Panc1 (cell line): Measurements from ENCODE around the gene ABTB2. TPM values are rescaled to one million over a fixed set of nuclear protein-coding genes. Genes with fewer than 3 reads are reported as not detected.

Source experiments
- ATAC-seq: fragments of 200-7000 bp; cut with Tn5 transposase; 2 replicates; pipeline ENCODE4 v1.9.1; 2020; ENCODE audit warnings: mild to moderate bottlenecking, moderate library complexity
- BruUV-seq: library from RNA; stranded (reverse); fragments of 400-500 nt; replicated peaks from 2 replicates; lab custom pipeline; 2021; lab: Mats Ljungman, UMichigan
- CTCF ChIA-PET: fragments of 300-600 bp; sonication (Branson Sonifier 250); formaldehyde crosslinking; loops from one replicate; lab custom pipeline; 2022; ENCODE audit warnings: antibody characterized with exemption; lab: Charles Lee
- POLR2A ChIA-PET: fragments of 300-600 bp; sonication (Branson Sonifier 250); formaldehyde crosslinking; loops from one replicate; lab custom pipeline; 2022; ENCODE audit warnings: antibody characterized with exemption; lab: Charles Lee
- DNase-seq: peaks from one replicate; pipeline ENCODE4 v3.0.0-alpha.2; 2010; ENCODE audit warnings: low read depth, low spot score
- H3K27ac ChIP-seq: 2 replicates; pipeline ENCODE4 v1.5.1; 2011; ENCODE audit warnings: mild to moderate bottlenecking, low read length, inconsistent platforms
- H3K27me3 ChIP-seq: fragments of 200-500 bp; sonication (Bioruptor generic); 2 replicates; pipeline ENCODE4 v1.6.0; 2014; ENCODE audit warnings: low read length, inconsistent platforms; ENCODE audit not compliant: control insufficient read depth, insufficient read depth
- H3K36me3 ChIP-seq: fragments of 200-500 bp; sonication (Bioruptor generic); 2 replicates; pipeline ENCODE4 v1.5.1; 2014; ENCODE audit warnings: inconsistent platforms, mild to moderate bottlenecking, low read length, moderate library complexity; ENCODE audit not compliant: control insufficient read depth, insufficient read depth
- H3K4me1 ChIP-seq: 2 replicates; pipeline ENCODE4 v1.5.1; 2011; ENCODE audit warnings: inconsistent platforms, mild to moderate bottlenecking, low read length, moderate library complexity; ENCODE audit not compliant: control insufficient read depth, insufficient read depth
- H3K4me3 ChIP-seq, 2 experiments: 2 replicates each; pipeline ENCODE4 v1.5.1; 2011 to 2012; ENCODE audit warnings: low read depth in 2 of 2, low read length in 2 of 2, mild to moderate bottlenecking in 2 of 2, inconsistent platforms in 1 of 2, moderate library complexity in 1 of 2
- H3K9me3 ChIP-seq: fragments of 200-500 bp; sonication (Bioruptor generic); 2 replicates; pipeline ENCODE4 v1.5.1; 2014; ENCODE audit warnings: low read depth, mild to moderate bottlenecking, inconsistent platforms, low read length, moderate library complexity; ENCODE audit not compliant: control insufficient read depth, insufficient read depth
- CTCF ChIP-seq: fragments of 450-650 bp; IDR thresholded peaks from 2 replicates; pipeline ENCODE4 v1.5.1; 2017; ENCODE audit warnings: mild to moderate bottlenecking
- POLR2AphosphoS5 ChIP-seq: IDR thresholded peaks from 2 replicates; pipeline ENCODE4 v1.6.1; 2012; ENCODE audit warnings: mild to moderate bottlenecking, low read depth, low read length, moderate library complexity
- SIN3A ChIP-seq: IDR thresholded peaks from 2 replicates; pipeline ENCODE4 v1.6.1; 2012; ENCODE audit warnings: low read depth, mild to moderate bottlenecking, low read length, moderate library complexity, borderline replicate concordance; ENCODE audit not compliant: insufficient read depth
- TCF7L2 ChIP-seq: IDR thresholded peaks from 2 replicates; pipeline ENCODE4 v1.6.1; 2011; ENCODE audit warnings: mild to moderate bottlenecking, low read depth, low read length, inconsistent platforms
- in situ Hi-C: cut with HindIII; loops from 2 replicates; pipeline ENCODE4 v1.10.0; 2016; ENCODE audit warnings: low sequenced_read_pairs, low pct_unique_long_range_greater_than_20kb
- intact Hi-C: fragments of 100-400 bp; cut with micrococcal nuclease; formaldehyde crosslinking; loops from one replicate; pipeline ENCODE4 v1.10.0; 2022; ENCODE audit not compliant: unreplicated experiment
- total RNA-seq: library from RNA; stranded (reverse); gene quantifications from one replicate; pipeline ENCODE4 v1.2.1, GENCODE V29; 2021; ENCODE audit not compliant: unreplicated experiment
- TF ChIP-seq, protein P1 (sequence below), 2 experiments: IDR thresholded peaks; 2 replicates each; pipeline ENCODE4 v1.6.1; 2011 to 2012; ENCODE audit warnings: low read depth in 2 of 2, control low read depth in 1 of 2, low read length in 1 of 2, mild to moderate bottlenecking in 1 of 2, moderate library complexity in 1 of 2; ENCODE audit not compliant: insufficient read depth in 1 of 2

The ABTB2 gene
- total RNA-seq, 1 experiment from 2014 or later: 22.7 TPM

DNA sequence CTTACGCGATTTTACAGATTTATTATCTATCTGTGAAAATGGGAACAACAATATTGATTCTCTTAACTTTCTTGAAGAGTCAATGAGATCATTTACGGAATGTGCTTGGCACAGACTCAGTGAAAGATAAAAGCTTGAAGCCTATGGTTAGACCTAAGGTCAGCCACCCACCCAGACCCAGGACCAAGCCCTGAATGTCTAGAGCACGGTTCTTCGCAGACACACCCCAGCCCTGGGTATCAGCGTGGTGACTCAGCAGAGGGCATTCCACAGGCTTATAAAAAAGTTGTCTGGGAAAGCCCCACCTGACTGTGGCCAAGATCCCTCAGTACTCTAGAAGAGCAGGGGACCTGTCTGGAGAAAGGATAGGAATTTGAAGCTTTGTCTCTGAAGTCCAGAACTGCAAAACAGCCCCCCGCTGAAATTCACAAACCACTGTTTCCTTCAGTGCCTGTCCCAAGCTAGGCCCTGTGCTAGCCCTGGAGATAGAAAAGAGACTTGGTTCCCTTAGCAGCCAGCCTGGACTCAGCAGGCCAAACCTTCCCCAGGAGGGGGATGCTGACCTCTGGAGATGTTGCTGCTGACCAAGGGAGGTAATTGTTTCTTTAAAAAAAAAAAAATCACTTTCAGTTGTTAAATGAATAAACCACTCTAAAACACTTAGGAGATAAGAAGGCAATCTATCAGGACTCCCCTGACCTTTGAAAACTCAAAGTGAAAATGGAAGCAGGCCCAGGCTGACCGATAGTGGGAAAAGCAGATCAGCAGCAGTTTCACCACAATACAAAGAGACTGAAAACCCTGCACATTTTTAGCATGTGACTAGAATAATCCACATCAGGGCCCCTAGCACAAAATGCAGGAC, 114.0 kb downstream of the ABTB2 start:
- intact Hi-C loops (no loop called here), in situ Hi-C loops (no loop called here)
- ATAC-seq: peak; percentile 93
- Histone ChIP-seq H3K9me3 (no peaks in the 10 kb centered on the region), H3K36me3 (no peaks in the 10 kb centered on the region), H3K4me3 (peak overlapping the region in 1 of 2 experiments; percentile 21; a peak in 2 of 4 replicates), H3K4me1 (peaks cover 54% of the 10 kb centered on the region), H3K27ac (peak overlapping the region; percentile 89), H3K27me3 (no peaks in the 10 kb centered on the region)
- TF ChIP-seq SIN3A: no peak
- TF ChIP-seq, protein P1, sequence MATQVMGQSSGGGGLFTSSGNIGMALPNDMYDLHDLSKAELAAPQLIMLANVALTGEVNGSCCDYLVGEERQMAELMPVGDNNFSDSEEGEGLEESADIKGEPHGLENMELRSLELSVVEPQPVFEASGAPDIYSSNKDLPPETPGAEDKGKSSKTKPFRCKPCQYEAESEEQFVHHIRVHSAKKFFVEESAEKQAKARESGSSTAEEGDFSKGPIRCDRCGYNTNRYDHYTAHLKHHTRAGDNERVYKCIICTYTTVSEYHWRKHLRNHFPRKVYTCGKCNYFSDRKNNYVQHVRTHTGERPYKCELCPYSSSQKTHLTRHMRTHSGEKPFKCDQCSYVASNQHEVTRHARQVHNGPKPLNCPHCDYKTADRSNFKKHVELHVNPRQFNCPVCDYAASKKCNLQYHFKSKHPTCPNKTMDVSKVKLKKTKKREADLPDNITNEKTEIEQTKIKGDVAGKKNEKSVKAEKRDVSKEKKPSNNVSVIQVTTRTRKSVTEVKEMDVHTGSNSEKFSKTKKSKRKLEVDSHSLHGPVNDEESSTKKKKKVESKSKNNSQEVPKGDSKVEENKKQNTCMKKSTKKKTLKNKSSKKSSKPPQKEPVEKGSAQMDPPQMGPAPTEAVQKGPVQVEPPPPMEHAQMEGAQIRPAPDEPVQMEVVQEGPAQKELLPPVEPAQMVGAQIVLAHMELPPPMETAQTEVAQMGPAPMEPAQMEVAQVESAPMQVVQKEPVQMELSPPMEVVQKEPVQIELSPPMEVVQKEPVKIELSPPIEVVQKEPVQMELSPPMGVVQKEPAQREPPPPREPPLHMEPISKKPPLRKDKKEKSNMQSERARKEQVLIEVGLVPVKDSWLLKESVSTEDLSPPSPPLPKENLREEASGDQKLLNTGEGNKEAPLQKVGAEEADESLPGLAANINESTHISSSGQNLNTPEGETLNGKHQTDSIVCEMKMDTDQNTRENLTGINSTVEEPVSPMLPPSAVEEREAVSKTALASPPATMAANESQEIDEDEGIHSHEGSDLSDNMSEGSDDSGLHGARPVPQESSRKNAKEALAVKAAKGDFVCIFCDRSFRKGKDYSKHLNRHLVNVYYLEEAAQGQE (IDR thresholded peaks at IDR 0.05; ENCODE audit: insufficient read depth in 1 of 2, low read depth in 2 of 2, low read length in 1 of 2): no peak
- no peak for TF ChIP-seq TCF7L2
- TF ChIP-seq POLR2AphosphoS5: no peak
- ChIA-PET POLR2A (interaction anchor here (0.7 kb wide), 1 partner anchor 9 kb away, joined by 3 read pairs; no protein-coding TSS in a partner anchor), CTCF (no interaction called here)
- no peak for DNase-seq
- no TSS peak for BruUV-seq

DNA sequence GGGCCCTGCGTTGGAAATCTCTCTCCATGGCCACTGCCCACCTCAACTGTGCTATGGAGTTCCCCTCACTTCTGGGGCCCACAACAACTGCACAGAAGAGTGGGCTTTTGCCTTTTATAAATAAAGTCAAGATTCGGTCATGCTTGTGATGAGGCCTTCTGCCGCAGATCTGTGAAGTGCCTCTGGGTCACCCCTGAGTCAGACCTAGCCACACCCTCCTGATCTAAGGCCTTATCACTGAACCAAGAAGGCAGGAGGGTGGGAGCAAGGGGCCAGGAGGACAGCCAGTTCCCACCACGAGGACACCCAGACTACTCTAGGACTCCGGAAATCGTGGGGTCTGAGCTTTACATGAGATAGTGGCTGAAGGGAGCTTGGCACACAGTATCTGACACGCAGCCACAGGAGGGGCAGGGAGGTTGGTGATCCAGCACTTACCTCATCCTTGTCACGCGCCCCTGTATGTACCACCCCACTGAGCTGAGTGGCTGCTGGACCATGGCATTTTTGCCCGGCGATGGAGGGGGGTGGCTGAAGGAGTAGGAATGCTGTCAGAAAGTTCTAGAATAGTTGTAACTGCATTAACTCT, 115.7 kb downstream of the ABTB2 start:
- Histone ChIP-seq H3K27me3 (no peaks in the 10 kb centered on the region), H3K27ac (peak overlapping the region; percentile 89; the same call in 1 of the 2 replicates), H3K4me1 (peaks cover 44% of the 10 kb centered on the region), H3K4me3 (no peak overlapping the region), H3K36me3 (no peaks in the 10 kb centered on the region), H3K9me3 (no peaks in the 10 kb centered on the region)
- 0 out of 2 replicates have a peak, but pooled peaks have one; percentile 11 for ATAC-seq
- ChIA-PET CTCF (no interaction called here), POLR2A (no interaction called here)
- in situ Hi-C loops (no loop called here), intact Hi-C loops (no loop called here)
- TF ChIP-seq, protein P1 (IDR thresholded peaks at IDR 0.05; ENCODE audit: insufficient read depth in 1 of 2, low read depth in 2 of 2, low read length in 1 of 2): no peak
- no peak for TF ChIP-seq TCF7L2
- TF ChIP-seq SIN3A: no peak
- no peak for TF ChIP-seq CTCF
- no peak for TF ChIP-seq POLR2AphosphoS5
- BruUV-seq: no TSS peak
- DNase-seq: no peak
